ENCODE measurements around the gene CAMK1D.
A peak's percentile ranks its signal among the peaks of the same experiment; 100 is the strongest.
"Not testable (repeated sequence)": the region's sequence is repeated elsewhere in the genome, so short reads cannot be mapped to it uniquely, and the experiment has no call there.

Gene CAMK1D

DNA sequence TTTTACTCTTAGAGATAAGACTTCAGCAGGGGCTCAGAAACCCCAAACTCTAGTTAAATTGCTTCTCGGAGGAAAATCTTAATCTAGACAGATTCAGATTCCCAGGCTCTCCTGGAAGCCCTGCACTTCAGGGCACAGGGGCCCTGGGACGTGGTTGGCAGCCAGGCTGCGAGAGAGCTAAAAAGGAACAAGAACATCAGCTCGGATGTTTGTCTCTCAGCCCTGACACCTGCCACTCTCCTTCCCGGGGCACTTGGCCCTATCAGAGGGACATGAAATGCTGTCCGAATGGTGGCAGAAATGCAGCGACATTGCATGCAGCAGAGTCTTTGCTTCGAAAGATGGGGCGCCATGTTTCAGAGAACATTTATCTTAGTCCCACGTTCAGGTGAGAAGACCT is 485.4 kb downstream of the CAMK1D start:
- DNase-seq: no peak

DNA sequence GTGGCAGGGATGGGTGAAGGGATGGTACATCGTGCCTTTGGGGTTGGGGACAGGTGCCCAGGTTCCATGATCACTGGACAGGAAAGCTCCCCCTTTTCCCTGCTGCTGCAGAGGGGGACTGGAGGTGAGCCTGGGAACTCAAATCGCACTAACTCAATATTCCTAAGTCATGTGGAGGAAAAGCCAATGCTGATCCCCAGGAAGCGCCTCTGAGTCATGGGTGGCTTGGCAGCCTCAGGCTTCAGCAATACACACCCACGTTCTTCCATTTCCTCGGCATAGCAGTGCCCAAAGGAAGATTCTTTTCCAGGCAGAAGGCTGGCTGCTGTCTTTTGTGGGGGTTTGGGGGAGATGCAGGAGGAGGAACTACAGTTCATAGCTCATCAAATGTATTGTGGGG is 486.4 kb downstream of the CAMK1D start:
- no peak for DNase-seq

DNA sequence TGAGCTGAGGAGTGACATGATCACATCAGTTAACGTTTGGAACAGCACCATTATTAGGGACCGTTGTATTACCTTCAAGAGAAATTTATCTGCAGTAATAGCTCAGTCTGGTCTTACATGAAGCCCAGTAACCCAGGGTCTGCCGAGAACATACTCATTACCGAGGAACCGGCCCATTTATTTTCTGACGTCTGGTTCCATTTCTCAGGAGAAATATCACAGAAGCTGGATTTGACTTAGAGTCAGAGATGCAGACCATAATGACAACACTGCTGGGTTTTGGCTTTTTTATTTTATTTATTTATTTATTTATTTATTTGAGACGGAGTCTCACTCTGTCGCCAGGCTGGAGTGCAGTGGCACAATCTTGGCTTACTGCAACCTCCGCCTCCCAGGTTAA is 489.0 kb downstream of the CAMK1D start:
- no peak for DNase-seq

DNA sequence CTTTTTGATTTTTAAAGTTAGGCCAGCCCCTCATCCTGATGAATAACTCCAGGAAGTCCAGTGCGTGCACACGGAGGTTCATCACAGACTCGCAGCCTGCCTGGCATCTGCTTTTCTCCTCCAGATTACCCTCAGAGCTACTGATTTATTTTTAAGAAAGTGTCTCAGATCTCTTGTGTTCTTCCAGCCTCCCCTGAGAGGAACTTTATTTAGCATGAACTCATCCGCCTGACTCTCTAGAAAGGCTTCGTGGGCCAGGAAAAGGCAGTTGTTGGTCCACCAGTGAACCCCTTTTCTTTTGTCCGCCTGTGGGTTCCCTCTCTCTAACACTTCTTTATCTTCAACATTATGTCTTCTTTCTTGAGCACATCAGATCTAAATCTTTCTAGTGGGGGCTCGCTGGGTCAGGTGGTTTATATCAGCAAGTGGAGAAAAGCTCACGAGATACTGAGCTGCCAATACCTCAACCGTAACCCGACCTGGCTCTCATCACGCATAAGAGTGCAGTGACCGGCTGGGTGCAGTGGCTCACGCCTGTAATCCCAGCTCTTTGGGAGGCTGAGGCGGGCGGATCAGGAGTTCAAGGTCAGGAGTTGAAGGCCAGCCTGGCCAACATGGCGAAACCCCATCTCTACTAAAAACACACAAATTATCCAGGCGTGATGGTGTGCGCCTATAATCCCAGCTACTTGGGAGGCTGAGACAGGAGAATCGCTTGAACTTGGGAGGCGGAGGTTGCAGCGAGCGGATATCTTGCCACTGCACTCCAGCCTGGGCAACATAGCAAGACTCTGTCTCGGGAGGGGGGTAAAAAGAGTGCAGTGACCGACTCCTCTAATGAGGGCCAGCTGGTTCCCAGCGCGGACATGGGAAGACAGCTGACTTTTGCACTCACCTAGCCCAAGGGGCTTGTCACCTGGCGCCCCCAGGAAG is 489.9 kb downstream of the CAMK1D start:
- no peak for DNase-seq

DNA sequence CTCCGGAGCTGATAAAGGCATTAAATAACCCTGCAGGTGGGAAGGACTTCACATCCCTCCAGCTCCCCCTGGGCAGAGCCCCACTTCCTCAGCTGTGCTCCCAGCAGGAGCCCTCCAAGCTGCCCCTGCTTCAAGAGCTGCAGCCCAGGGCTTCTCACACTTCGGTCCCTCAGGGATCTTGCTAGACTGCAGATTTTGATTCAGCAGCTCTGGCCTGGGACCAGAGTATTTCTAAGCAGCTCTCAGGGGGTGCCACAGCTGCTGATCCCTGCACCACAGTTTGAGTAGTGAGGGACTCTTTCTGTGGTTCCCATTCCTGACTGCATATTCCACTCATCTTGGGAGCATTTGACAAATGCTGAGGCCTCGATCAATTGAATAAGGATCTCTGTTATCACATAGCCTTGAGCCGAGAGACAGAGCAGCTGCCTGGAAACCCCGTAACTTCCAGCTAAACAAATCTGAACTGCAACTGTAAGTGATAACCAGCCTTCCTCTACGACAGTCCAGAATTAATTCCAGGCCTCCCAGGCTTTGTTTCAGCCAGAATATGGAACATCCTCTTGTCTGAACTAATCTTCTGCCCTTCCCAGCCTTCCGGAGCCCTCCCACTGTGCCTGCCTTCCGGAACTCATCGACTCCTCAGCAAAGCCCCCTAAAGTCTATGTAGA is 490.7 kb downstream of the CAMK1D start:
- peak; percentile 71 for DNase-seq

DNA sequence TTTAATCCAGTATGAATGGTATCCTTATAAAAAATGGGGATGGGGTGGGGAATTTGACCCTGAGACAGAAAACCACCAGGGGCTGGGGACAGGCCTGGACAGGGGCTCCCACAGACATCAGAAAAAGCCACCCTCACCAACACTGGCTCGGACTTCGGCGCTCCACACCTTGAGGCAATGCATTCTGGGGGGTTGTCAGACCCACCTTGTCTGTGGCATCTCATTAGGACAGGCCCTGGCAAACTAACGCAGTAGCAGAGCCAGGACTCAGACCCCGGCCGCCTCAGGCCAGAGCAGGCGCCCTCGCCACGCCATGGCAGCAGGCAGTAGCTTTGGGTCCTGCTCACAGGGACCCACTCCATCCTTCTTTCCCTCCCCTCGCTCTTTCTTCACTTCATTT is 492.1 kb downstream of the CAMK1D start:
- no peak for DNase-seq

DNA sequence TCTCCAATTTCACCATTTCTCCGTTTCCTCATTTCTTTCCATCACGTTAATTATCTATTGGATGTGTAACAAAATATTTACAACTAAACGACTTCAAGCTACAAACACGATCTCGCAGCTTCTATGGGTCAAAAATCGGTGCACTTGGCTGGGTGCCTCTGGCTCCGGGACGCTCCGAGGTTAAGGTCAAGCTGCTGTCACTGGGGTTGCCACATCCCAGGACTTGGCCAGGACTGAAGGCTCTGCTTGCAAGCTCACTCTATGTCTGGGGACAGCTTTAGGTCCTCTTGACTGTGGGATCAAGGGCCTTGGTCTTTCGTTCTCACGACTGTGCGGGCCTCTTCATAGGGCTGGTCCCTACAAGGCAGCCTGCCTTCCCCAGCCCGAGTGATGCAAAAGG is 492.5 kb downstream of the CAMK1D start:
- DNase-seq: no peak

DNA sequence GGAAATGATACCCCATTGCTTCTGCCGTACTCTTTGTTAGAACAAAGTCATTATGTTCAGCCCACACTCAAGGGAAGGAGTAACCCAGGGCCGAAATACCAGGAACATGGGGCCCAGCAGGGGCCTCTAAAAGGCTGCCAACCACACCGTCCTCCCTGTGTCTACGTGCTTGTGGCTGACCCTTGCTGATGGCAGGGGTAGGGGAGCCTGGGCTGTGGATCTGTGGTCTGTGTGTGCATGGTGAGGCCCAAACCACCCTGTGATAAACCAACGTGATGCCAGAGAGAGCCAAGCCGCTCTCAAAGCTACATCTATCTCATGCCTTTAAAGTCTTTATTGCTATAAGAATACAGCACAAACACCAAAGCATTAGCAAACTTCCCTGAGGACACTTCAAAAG is 493.0 kb downstream of the CAMK1D start:
- DNase-seq: no peak

DNA sequence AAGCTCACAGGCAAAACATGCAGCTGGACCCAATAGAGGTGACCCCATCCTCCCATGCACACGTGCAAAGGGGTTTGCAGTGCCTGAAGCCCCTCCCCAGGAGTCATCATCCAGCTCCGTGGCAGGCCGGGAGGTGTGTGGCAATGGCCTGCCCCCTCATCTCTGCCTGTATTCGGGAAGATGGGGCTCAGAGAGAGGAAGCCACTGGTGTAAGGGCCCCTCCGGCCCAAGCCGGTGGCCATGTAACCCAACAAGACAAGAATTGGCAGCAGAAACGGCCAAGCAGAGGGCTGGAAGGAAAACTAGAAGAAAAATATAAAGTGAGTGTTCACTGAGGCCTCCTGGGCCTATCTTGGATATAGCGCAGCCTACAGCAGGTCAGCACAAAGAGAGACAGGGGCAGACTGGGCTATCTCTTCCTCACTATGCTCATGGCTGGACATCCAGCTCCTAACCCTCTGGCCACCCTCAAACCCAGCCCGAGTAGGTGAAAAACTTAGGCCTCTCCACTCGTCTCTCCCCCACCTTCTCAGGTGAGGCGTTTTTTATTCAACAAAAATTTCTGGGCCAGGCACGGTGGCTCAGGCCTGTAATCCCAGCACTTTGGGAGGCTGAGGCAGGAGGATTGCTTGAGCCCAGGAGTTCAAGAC is 494.1 kb downstream of the CAMK1D start:
- no peak for DNase-seq

DNA sequence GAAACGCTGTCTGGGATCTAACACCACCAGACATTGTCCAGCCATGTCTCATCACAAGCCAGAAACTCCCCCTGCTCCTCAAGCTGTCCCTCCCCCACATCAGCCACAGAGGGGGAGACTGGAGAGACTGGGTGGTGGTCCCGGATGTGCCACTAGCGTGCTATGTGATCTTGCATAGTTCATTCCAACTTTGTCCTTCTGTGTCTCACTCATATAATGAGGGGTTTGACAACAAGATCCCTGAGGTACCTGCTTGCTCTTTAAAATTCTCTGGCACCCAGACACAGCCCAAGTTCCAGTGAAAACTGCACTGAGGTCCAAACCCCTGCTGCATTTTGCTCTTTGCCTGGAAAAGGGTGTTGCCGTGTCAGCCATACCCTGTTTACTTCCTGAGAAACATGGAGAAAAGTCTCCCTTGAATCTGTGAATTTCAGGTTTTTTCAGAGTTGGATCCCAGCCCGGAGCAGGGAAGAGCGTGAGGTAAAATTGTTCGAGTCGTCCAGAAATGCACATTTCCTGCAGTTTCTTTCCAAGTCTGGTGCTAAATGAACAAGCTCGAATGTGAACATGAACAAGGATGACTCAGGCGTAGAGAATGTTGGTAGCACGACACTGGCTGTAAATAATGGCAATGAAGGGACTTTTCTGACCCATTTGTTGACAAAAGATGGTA is 495.6 kb downstream of the CAMK1D start:
- DNase-seq: peak; percentile 91

DNA sequence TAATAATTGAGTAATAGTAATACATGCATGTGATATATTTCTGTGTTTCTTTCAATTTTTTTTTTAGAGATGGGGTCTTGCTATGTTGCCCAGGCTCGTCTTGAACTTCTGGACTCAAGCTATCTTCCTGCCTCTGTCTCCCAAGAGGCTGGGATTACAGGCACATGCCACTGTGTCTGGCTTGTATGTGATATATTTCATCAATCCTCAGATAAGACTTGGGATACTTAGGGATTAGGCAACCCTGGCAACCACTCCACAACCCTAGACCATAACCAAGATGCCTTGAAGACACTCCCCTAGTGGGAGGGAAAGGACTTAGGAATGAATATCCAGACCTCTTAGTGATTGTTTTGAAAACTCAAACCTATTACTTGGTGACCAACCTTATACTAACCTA is 497.4 kb downstream of the CAMK1D start:
- no peak for DNase-seq

DNA sequence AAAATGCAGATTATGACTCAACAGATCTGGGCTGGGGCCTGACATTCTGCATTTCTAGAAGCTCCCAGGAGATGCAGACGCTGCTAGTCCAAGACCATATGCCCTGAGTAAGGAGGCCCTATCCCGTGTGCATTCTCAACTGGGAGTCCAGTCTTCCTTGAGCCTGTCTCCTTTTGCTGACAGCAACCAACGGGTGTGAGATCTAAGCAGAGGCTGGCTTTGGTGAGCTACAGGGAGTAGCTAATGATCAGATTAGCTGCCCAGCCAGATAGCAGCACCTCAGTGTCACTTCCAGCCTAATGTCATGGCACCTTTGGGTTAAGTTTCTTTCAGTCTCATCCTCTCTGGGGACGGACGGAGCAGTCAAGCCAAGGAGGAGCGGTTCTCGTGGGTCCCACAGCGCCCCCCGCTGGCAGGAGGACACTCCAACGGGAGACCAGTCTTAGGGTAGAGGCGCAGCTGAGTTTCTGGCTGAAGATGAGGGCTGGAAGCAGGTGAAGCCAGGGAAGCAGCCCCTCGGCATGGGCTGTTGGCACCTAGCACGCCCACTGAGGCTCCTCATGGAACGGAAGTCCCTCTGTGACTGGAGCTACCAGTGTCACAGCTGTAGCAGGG is 498.1 kb downstream of the CAMK1D start:
- DNase-seq: no peak

DNA sequence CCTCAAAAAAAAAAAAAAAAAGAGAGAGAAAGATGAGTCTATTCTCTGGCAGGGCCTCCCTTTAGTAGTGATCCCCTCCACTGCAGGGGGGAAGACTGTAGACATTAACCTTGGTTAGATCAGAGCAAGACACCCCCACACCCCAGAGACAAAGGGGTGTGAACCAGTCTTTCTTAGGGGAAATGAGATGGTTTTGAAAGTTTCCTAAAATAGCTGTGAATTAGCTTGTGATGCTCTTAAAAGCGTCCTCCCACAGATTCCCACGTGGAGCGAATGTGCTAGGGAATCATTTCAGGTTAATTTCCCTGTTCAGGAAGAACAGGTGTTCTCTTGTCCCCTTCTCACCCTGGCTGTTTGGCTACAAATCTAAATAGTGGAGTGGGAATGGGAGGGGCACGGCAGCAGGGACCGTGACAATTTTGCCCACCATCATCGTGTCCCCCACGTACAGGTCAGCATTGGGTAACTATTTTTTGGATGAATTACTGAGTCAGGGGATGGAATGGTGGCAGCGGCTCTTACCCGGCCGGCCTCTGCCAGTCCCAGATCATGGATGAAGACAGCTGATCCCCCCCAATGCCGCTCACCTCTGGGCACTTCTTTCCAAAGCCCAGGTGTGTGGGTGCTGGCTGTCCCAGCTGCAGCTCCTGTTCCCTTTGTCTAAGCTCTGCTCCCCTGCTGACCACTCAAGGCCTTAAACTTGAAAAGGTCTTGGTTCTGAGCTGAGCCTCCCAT is 499.3 kb downstream of the CAMK1D start:
- no peak for DNase-seq

DNA sequence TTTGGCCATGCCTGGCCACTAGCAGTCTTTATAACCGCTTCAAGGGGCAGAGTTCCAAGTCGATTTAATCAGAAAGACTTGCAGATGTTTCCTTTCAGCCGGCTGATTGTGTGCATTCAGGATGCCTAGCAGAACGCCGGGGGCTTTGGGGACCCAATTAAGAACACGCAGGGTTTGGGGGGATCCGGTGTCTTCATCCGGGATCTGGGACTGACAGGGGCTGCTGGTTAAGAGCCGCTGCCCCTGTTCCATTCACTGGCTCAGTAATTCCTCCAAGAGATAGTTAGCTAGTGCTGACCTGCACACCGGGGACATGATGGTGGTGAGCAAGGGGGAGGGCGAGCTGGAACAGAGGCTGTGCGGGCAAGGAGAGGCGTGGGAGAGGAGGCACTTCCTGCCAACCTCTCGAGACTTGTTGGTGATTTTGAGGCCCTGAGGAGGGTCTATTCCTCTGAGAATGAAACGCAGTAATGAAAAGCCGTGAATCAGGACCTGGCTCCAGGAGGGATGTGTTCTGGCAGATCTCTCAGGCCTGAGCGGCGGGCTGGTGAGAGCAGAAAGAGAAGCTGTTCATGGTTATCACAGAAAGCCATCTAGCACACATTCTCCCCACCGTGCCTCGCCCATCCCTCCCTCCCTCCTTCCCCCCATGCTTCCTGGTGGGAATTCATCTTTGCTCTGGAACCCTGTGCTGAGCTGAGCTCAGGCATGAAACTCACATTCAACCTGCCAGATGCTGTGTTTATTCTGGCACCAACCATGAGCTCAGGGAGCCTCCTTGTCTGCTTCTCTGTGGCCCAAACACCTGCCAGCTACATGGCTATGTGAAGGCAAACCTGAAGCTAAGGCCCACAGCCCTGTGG is 500.2 kb downstream of the CAMK1D start:
- peak; percentile 52 for DNase-seq

DNA sequence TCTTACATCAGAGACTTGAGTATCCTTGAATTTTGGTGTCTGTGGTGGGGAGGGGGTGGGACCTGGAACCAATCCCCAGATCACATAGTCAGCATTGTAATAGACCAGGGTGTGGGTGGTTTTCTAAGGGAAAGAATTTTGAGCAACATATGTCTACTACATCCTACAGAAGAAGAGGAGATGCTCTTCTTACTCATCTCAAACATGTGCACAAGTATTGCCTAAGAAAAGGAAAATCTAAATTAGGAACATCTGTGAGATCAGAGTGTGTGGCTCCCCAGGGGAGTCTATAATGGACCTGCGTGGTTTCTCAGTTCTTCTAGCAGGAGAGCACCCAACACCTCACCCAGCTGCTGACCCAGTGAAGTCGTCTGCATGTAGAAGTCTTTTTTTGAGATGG is 503.3 kb downstream of the CAMK1D start:
- no peak for DNase-seq

DNA sequence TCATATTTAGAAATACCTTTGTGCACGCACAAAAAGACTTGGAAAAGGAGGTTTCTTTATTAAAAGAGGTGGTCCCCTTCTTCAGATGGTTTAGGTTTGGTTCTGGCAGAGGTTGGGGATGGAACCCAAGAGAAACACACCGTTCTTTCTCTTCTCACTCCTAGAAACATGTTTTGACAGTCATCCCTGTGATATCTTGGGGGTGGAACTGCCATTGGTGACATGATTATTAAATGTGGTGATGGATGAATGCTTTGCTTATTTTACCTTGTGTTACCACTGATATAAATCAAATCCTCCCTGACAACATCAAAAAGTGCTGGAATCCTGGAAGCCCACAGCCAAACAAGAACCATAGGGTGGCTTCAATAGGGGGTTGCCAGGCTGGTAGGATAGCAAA is 505.6 kb downstream of the CAMK1D start:
- DNase-seq: no peak

DNA sequence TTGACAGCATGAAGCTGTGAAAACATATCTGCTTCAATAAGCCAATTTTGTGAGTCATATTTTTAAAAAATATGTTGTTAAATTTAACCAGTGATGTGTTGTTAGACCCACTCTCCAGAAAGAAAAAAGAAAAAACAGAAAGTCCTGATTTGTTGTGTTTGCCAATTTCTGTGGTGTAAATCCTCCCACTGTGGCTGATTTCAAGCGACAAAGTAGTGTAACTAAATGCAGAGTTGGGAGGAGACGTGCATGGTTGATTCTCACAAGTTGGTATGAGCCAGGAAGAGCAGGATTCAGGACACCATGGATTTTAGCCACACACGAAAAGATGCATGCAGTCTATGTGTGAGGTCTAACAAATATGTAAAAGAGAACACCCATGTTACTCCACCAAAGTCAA is 513.1 kb downstream of the CAMK1D start:
- no peak for DNase-seq

DNA sequence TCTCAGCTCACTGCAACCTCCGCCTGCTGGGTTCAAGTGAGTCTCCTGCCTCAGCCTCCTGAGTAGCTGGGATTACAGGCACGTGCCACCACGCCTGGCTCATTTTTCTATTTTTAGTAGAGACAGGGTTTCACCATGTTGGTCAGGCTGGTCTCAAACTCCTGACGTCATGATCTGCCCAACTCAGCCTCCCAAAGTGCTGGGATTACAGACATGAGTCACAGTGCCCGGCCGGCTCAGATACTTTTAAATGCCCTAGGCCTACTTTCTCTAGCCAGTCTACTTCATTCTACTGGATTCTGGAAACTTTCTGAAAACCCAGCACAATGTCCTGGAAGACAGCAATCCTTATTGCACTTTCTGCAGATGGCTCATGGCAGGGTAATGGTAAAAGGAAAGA is 516.2 kb downstream of the CAMK1D start:
- DNase-seq: not testable (repeated sequence)

DNA sequence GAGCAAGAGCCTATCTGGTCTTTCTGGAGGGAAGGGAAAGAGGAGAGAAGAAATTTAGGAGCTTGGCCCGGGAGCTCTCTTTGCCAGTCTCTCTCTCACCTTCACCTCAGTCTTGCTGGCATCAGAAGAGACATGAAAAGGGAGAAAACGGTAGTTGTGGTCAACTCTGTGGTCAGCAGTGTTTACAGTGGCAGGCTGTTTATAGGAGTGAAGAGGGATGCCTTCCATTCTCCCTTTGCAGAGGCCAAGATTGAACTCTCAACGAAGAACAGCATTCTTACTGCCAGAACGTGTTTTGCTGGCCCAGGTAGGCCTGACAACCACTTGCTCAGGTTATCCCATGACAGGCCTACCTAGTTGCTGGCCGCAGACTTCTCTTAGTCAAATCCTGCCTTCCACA is 518.9 kb downstream of the CAMK1D start:
- no peak for DNase-seq

DNA sequence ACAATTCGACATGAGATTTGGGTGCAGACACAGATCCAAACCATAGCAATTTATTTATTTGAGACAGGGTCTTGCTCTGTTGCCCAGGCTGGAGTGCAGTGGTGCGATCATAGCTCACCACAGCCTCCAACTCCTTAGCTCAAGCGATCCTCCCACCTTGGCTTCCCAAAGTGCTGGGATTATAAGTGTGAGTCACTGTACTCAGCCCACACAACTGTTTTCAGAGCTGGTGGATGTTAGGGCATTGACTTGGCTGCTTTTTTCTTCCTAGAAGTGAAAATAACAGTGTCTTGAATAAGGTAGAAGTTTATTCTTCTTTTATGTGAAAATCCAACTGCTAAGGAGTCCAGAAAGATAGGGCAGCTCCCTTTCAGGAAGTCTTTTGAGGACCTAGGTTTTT is 520.1 kb downstream of the CAMK1D start:
- DNase-seq: no peak

DNA sequence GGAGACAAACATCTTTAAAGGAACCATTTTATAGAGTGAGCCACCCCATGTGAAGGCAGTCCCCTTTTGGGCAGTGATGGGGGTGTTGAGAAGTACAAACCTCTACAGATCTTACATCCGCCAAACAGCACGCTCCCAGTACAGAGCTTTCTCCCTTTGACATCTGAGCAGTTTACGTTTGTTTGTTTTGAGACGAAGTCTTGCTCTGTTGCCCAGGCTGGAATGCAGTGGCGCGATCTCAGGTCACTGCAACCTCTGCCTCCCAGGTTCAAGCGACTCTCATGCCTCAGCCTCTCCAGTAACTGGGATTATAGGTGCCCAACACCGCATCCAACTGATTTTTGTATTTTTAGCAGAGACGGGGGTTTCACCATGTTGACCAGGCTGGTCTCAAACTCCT is 523.2 kb downstream of the CAMK1D start:
- no peak for DNase-seq

Data from right hindlimb (tissue), 1 donor.